Measurements from ENCODE around the gene SNX18.
"Not testable (repeated sequence)": the region's sequence is repeated elsewhere in the genome, so short reads cannot be mapped to it uniquely, and the experiment has no call there.

SNX18 gene

GRCh38 chr5:54477941-54478478, 39.5 kb upstream of the SNX18 start:
- TF ChIP-seq, protein P1, sequence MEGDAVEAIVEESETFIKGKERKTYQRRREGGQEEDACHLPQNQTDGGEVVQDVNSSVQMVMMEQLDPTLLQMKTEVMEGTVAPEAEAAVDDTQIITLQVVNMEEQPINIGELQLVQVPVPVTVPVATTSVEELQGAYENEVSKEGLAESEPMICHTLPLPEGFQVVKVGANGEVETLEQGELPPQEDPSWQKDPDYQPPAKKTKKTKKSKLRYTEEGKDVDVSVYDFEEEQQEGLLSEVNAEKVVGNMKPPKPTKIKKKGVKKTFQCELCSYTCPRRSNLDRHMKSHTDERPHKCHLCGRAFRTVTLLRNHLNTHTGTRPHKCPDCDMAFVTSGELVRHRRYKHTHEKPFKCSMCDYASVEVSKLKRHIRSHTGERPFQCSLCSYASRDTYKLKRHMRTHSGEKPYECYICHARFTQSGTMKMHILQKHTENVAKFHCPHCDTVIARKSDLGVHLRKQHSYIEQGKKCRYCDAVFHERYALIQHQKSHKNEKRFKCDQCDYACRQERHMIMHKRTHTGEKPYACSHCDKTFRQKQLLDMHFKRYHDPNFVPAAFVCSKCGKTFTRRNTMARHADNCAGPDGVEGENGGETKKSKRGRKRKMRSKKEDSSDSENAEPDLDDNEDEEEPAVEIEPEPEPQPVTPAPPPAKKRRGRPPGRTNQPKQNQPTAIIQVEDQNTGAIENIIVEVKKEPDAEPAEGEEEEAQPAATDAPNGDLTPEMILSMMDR (IDR thresholded peaks at IDR 0.05): no peak
- no peaks in the 10 kb centered on the region for H3K36me3 Mint-ChIP-seq (ENCODE audit: low read depth)
- peaks cover 6% of the 10 kb centered on the region for H3K9me3 Mint-ChIP-seq
- no peak overlapping the region for H3K4me3 Mint-ChIP-seq
- H3K27me3 Mint-ChIP-seq (ENCODE audit: low read depth, poor library complexity): peaks cover 6% of the 10 kb centered on the region
- no peaks in the 10 kb centered on the region for H3K4me1 Mint-ChIP-seq
- no peak overlapping the region for H3K27ac Mint-ChIP-seq
- no peak for DNase-seq

- Mint-ChIP-seq H3K9me3 (peaks cover 15% of the 10 kb centered on the region), H3K4me1 (no peaks in the 10 kb centered on the region), H3K27ac (no peak overlapping the region), H3K36me3 (ENCODE audit: low read depth) (no peaks in the 10 kb centered on the region), H3K27me3 (ENCODE audit: low read depth, poor library complexity) (peaks cover 6% of the 10 kb centered on the region), H3K4me3 (no peak overlapping the region)
- TF ChIP-seq, protein P1 (IDR thresholded peaks at IDR 0.05): no peak
- DNase-seq: no peak
Measured at GRCh38 chr5:54480296-54480695, 37.3 kb upstream of the SNX18 start.

- Mint-ChIP-seq H3K27me3 (ENCODE audit: low read depth, poor library complexity) (peaks cover 2% of the 10 kb centered on the region), H3K36me3 (ENCODE audit: low read depth) (no peaks in the 10 kb centered on the region), H3K27ac (no peak overlapping the region), H3K9me3 (peaks cover 22% of the 10 kb centered on the region), H3K4me3 (no peak overlapping the region), H3K4me1 (no peaks in the 10 kb centered on the region)
- TF ChIP-seq, protein P1 (IDR thresholded peaks at IDR 0.05): no peak
- DNase-seq: no peak
Measured at GRCh38 chr5:54484219-54484894, 33.2 kb upstream of the SNX18 start.

GRCh38 chr5:54485659-54486058, 31.9 kb upstream of the SNX18 start:
- not testable (repeated sequence) for H3K27me3 Mint-ChIP-seq (ENCODE audit: low read depth, poor library complexity)

DNA sequence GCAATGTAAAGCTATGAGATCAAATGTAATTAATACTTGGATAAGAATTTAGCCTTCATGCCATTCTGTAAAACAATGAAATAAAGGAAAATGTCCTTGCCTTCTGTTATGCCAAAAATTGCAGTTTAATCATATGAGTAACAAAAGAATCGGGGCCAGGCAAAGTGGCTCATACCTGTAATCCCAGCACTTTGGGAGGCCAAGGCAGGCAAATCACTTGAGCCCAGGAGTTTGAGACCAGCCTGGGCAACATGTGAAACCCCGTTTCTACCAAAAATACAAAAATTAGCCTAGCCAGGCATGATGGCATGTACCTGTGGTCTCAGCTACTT, 27.9 kb upstream of the SNX18 start:
- H3K27me3 Mint-ChIP-seq (ENCODE audit: low read depth, poor library complexity); H3K27ac Mint-ChIP-seq; H3K4me3 Mint-ChIP-seq; DNase-seq; H3K4me1 Mint-ChIP-seq; H3K36me3 Mint-ChIP-seq (ENCODE audit: low read depth): not testable (repeated sequence)
- peaks cover 12% of the 10 kb centered on the region for H3K9me3 Mint-ChIP-seq

More at GRCh38 chr5:54485659-54486058, 31.9 kb upstream of the SNX18 start:
- peaks cover 22% of the 10 kb centered on the region for H3K9me3 Mint-ChIP-seq
- not testable (repeated sequence) for H3K4me3 Mint-ChIP-seq; H3K36me3 Mint-ChIP-seq (ENCODE audit: low read depth); H3K27ac Mint-ChIP-seq; DNase-seq; H3K4me1 Mint-ChIP-seq

DNA sequence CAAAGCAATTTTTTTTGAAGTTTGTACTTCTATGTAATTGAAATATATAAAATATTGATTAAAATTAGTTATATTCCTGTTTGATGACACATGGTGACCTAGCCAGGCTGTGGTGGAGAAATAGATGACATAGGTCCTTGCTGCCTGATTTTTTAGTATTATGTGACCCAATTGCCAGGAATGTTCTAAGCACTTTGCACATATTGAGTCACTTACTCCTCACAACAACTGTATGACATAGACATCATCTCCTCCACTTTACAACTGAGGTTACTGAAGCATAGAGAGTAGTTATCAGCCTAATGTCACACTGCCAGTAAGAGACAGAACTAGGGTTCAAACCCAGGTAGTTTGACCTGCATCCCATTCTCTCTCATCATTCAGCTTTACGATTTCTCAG, 26.2 kb upstream of the SNX18 start:
- Mint-ChIP-seq H3K36me3 (ENCODE audit: low read depth) (no peaks in the 10 kb centered on the region), H3K4me1 (peaks cover 6% of the 10 kb centered on the region), H3K27ac (no peak overlapping the region), H3K27me3 (ENCODE audit: low read depth, poor library complexity) (peaks cover 4% of the 10 kb centered on the region), H3K9me3 (no peaks in the 10 kb centered on the region), H3K4me3 (no peak overlapping the region)
- no peak for DNase-seq
- TF ChIP-seq, protein P1 (IDR thresholded peaks at IDR 0.05): no peak

- TF ChIP-seq, protein P1 (IDR thresholded peaks at IDR 0.05): no peak
- Mint-ChIP-seq H3K9me3 (no peaks in the 10 kb centered on the region), H3K27me3 (ENCODE audit: low read depth, poor library complexity) (peaks cover 4% of the 10 kb centered on the region), H3K4me1 (peaks cover 6% of the 10 kb centered on the region), H3K36me3 (ENCODE audit: low read depth) (no peaks in the 10 kb centered on the region), H3K4me3 (no peak overlapping the region), H3K27ac (no peak overlapping the region)
- DNase-seq: no peak
Measured at GRCh38 chr5:54492178-54492577, 25.4 kb upstream of the SNX18 start.

Data from nephron progenitor cell (in vitro differentiated cells).